Pancreas (tissue), 10 donors: ENCODE measurements around the gene DNAL1. TPM values are rescaled to one million over a fixed set of nuclear protein-coding genes. Genes with fewer than 3 reads are reported as not detected.

Experiments
- ATAC-seq, 4 donors: fragments of 200-7000 bp; cut with Tn5 transposase; one replicate each; pipeline versions ENCODE4 v1.8.0 to v1.9.1; 2020; ENCODE audit warnings: mild to moderate bottlenecking in 4 of 4, moderate library complexity in 4 of 4
- DNase-seq, 6 donors: peaks; one replicate each; pipeline ENCODE4 v3.0.0-alpha.2; 2020
- FAIRE-seq: peaks from 2 replicates; lab custom pipeline; 2012; peaks lifted over from hg19 to GRCh38; lab: Jason Lieb, UNC
- H3K27ac ChIP-seq, 4 donors: fragments of 200-600 bp; sonication (generic); 1 replicate in 3 of 4; 2 replicates in 1 of 4; pipeline versions ENCODE4 v1.5.0 to v1.8.0; 2020
- H3K27me3 ChIP-seq, 4 donors: fragments of 200-600 bp; one replicate each; pipeline ENCODE4 v1.8.0; 2021
- H3K36me3 ChIP-seq, 3 donors: fragments of 200-600 bp; sonication (generic) in 1 of 3; one replicate each; pipeline versions ENCODE4 v1.5.0 to v1.8.0; 2020 to 2021
- H3K4me1 ChIP-seq, 3 donors: fragments of 200-600 bp; one replicate each; pipeline ENCODE4 v1.8.0; 2021
- H3K4me3 ChIP-seq, 4 donors: fragments of 200-600 bp; sonication (generic) in 2 of 4; one replicate each; pipeline versions ENCODE4 v1.5.0 to v1.8.0; 2020 to 2021
- H3K9me3 ChIP-seq, 4 donors: fragments of 200-600 bp; one replicate each; pipeline ENCODE4 v1.8.0; 2021
- CTCF ChIP-seq, 4 donors: fragments of 200-600 bp; sonication (generic) in 3 of 4; IDR thresholded peaks; one replicate each; pipeline versions ENCODE4 v1.5.0 to v1.8.0; 2021; ENCODE audit warnings: antibody characterized with exemption in 4 of 4
- WGBS, 2 donors: extraction: QIAGEN DNeasy Blood & Tissue Kit; methylation state at CpG; one replicate each; pipeline ENCODE4 v1.1.7; 2013; 5-methylcytosine and 5-hydroxymethylcytosine counted together
- intact Hi-C, 3 donors: fragments of 100-400 bp; cut with DNase I; formaldehyde crosslinking; loops; one replicate each; pipeline versions ENCODE4 v1.11.1 to v1.14.2; 2022
- polyA plus RNA-seq, 2 donors: library from polyadenylated mRNA; stranded (reverse); fragments of 200-250 nt; gene quantifications; one replicate each; pipeline ENCODE4 v1.2.3, GENCODE V29; 2013
- total RNA-seq, 6 donors: library from RNA; stranded (reverse); fragmentation: NEBNext Ultra II Directional in 4 of 6; extraction: Animal tissue kit (Norgen Biotek cat#: 25700) in 4 of 6; gene quantifications; one replicate each; pipeline versions ENCODE4 v1.2.1 to v1.2.4, GENCODE V29; 2021 to 2023
- donor health status: healthy with polysubstance abuse.
- donor health status: DM: no; HTN: no; CAD: no; lungs with moderate emphysema.
- donor health status: DM: no; HTN: no; CAD: no.
- donor health status: control.
- donor health status: control.
- donor health status: Bipolar disorder and iron deficiency.
- donor health status: DM: yes; HTN: yes; CAD: no.
- donor health status: DM: no; HTN: no; CAD: no.
- donor health status: DM: no; HTN: no; CAD: no.
- donor health status: DM: yes; HTN: yes; CAD: no.

The DNAL1 gene
- total and polyA plus RNA-seq, 8 donors = 3.2 to 9.2 (median 5.2) TPM

- Histone ChIP-seq H3K4me1 (no peaks in the 10 kb centered on the region), H3K27ac (no peak overlapping the region), H3K9me3 (no peaks in the 10 kb centered on the region), H3K4me3 (no peak overlapping the region), H3K36me3 (peaks cover 0 to 49% (median 29%) of the 10 kb centered on the region in 3 donors), H3K27me3 (no peaks in the 10 kb centered on the region)
- intact Hi-C loops = no loop called here
- no peak for FAIRE-seq
- no peak for DNase-seq
- TF ChIP-seq CTCF (IDR thresholded peaks at IDR 0.05) = no peak
- no peak for ATAC-seq
- 83 to 90% methylated on average over 20 of the region's 20 CpGs for WGBS, 2 donors
Observed at GRCh38 chr14:73717711-73718417, 73.1 kb downstream of the DNAL1 start.

GRCh38 chr14:73718418-73719251 is 73.8 kb downstream of the DNAL1 start:
- intact Hi-C loops = no loop called here
- no peaks in the 10 kb centered on the region for H3K27me3 ChIP-seq
- WGBS, 2 donors = 86 to 92% methylated on average over 55 of the region's 55 CpGs
- H3K36me3 ChIP-seq = peaks cover 0 to 55% (median 30%) of the 10 kb centered on the region in 3 donors
- H3K4me1 ChIP-seq = no peaks in the 10 kb centered on the region
- FAIRE-seq (no peak), DNase-seq (no peak), ATAC-seq (no peak)
- H3K9me3 ChIP-seq = no peaks in the 10 kb centered on the region
- no peak overlapping the region for H3K27ac ChIP-seq
- H3K4me3 ChIP-seq = no peak overlapping the region
- TF ChIP-seq CTCF (IDR thresholded peaks at IDR 0.05) = no peak

GRCh38 chr14:73719361-73719760 is 74.6 kb downstream of the DNAL1 start:
- H3K9me3 ChIP-seq = no peaks in the 10 kb centered on the region
- DNase-seq (no peak), FAIRE-seq (no peak), ATAC-seq (no peak)
- no peak overlapping the region for H3K27ac ChIP-seq
- intact Hi-C loops = no loop called here
- no peaks in the 10 kb centered on the region for H3K27me3 ChIP-seq
- WGBS, 2 donors = 92 to 93% methylated on average over 13 of the region's 13 CpGs
- H3K4me3 ChIP-seq = no peak overlapping the region
- H3K4me1 ChIP-seq = no peaks in the 10 kb centered on the region
- H3K36me3 ChIP-seq = peaks cover 0 to 62% (median 30%) of the 10 kb centered on the region in 3 donors
- TF ChIP-seq CTCF (IDR thresholded peaks at IDR 0.05) = no peak

GRCh38 chr14:73719791-73720190 is 75.0 kb downstream of the DNAL1 start:
- no peak for ATAC-seq
- peaks cover 0 to 67% (median 30%) of the 10 kb centered on the region in 3 donors for H3K36me3 ChIP-seq

More at GRCh38 chr14:73719791-73720190, 75.0 kb downstream of the DNAL1 start:
- Histone ChIP-seq H3K4me1 (no peaks in the 10 kb centered on the region), H3K27ac (no peak overlapping the region), H3K27me3 (no peaks in the 10 kb centered on the region), H3K9me3 (no peaks in the 10 kb centered on the region), H3K4me3 (no peak overlapping the region)
- no peak for TF ChIP-seq CTCF (IDR thresholded peaks at IDR 0.05)
- FAIRE-seq = no peak
- intact Hi-C loops = no loop called here
- DNase-seq = no peak
- 90 to 92% methylated on average over 8 of the region's 8 CpGs for whole genome bisulfite sequencing, 2 donors
